GM19468 (cell line): ENCODE results near the gene BCAS3.
"Not testable (repeated sequence)": the region's sequence is repeated elsewhere in the genome, so short reads cannot be mapped to it uniquely, and the experiment has no call there.

ENCODE experiments used
- ATAC-seq: cut with Tn5 transposase; IDR thresholded peaks from one replicate; pipeline ENCODE4 v1.9.1; 2021; ENCODE audit warnings: mild to moderate bottlenecking, moderate library complexity, moderate number of reproducible peaks; ENCODE audit not compliant: unreplicated experiment; ENCODE audit errors: extremely low read depth

BCAS3 gene

GRCh38 chr17:60862482-60862881, 184.8 kb downstream of the BCAS3 start:
- ATAC-seq: no peak

GRCh38 chr17:60863892-60864707, 186.4 kb downstream of the BCAS3 start:
- ATAC-seq: no peak

DNA sequence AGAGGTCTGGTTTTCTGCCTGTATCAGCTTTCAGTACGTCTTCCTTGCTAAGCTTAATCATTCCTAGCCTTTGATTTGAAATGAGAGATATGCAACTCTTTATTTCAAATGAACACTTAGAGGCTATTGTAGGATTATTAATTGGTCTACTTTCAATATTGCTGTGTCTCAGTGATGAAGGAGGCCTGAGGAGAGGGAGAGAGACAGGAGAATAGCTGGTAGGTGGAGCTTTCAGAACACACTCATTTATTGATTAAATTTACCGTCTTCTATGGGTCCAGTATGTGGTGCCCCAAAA, 187.0 kb downstream of the BCAS3 start:
- ATAC-seq: no peak

GRCh38 chr17:60874772-60875171, 197.1 kb downstream of the BCAS3 start:
- ATAC-seq: no peak

DNA sequence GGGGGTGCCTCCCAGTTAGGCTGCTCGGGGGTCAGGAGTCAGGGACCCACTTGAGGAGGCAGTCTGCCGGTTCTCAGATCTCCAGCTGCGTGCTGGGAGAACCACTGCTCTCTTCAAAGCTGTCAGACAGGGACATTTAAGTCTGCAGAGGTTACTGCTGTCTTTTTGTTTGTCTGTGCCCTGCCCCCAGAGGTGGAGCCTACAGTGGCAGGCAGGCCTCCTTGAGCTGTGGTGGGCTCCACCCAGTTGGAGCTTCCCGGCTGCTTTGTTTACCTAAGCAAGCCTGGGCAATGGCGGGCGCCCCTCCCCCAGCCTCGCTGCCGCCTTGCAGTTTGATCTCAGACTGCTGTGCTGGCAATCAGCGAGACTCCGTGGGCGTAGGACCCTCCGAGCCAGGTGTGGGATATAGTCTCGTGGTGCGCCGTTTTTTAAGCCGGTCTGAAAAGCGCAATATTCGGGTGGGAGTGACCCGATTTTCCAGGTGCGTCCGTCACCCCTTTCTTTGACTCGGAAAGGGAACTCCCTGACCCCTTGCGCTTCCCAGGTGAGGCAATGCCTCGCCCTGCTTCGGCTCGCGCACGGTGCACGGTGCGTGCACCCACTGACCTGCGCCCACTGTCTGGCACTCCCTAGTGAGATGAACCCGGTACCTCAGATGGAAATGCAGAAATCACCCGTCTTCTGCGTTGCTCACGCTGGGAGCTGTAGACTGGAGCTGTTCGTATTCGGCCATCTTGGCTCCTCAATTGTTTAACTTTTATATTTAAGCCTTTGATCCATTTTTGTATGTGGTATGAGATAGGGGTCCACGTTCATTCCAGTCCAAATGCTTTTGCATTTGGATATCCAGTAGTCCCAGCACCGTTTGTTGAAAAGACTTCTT, 209.3 kb downstream of the BCAS3 start:
- not testable (repeated sequence) for ATAC-seq

DNA sequence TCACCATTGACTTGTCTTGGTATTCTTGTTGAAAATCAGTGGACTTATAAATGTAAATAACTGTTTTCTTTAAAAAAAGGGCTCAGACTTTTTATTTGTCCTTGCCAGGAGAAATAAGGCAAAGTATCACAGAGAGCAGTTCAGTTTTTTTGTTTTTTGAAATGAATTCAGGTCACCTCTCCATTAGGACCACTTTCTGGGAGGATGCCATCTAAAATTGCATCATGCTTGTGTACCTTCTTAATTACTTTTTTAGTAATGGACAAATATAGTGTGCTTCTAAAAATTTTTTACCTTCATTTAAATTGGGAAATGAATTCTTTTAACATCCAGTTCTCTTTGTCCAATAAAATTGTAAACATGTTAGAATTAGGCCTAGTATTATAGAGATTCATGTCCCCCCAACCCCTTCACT, 210.0 kb downstream of the BCAS3 start:
- ATAC-seq: no peak

- no peak for ATAC-seq
Measured at GRCh38 chr17:60888812-60889709, 211.4 kb downstream of the BCAS3 start.

GRCh38 chr17:60891149-60891548, 213.5 kb downstream of the BCAS3 start:
- ATAC-seq: no peak

DNA sequence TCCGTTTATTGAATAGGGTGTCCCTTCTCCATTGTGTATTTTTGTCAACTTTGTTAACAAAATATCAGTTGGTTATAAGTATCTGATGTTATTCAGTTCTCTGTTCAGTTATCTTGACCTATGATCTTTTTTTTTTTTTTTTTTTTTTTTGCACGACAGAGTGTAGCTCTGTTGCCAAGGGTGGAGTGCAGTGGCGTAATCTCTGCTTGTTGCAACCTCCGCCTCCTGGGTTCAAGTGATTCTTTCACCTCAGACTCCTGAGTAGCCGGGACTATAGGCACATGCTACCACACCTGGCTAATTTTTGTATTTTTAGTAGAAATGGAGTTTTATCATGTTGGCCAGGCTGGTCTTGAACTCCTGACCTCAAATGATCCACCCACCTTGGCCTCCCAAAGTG, 215.8 kb downstream of the BCAS3 start:
- no peak for ATAC-seq

DNA sequence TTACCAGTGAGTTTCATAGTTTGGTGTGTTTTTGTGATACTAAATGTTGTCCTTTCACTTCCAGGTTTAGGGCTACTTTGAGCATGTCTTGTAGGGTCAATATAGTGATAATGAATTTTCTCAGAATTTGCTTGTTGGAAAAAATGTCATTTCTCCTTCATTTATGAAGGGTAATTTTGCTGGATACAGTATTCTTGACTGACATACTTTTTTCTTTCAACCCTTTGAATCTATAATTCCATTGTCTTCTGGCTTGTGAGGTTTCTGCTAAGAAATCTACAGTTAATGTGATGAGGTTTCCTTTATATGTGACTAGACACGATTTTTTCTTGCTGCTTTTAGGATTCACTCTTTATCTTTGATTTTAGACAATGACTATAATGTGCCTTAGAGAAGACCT, 219.3 kb downstream of the BCAS3 start:
- no peak for ATAC-seq

DNA sequence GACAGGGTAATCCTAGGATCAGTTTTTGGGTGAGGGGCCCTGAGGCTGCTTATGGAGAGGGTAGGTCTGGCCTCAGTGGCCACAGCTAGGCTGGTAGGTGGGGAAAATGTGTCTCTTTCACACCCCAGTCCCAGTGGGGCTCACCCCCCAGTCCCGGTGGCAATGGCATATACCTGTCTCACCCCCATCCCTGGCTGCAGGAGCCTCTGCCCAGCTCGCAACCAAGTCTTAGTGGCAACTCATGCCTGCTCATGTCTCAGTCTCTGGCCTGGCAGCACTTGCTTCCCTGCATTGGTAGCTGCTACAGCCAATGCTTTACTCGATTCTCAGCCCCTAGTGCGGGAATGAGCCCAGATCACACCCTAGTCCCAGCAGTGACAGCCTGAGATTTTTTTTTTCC, 221.5 kb downstream of the BCAS3 start:
- ATAC-seq: no peak

DNA sequence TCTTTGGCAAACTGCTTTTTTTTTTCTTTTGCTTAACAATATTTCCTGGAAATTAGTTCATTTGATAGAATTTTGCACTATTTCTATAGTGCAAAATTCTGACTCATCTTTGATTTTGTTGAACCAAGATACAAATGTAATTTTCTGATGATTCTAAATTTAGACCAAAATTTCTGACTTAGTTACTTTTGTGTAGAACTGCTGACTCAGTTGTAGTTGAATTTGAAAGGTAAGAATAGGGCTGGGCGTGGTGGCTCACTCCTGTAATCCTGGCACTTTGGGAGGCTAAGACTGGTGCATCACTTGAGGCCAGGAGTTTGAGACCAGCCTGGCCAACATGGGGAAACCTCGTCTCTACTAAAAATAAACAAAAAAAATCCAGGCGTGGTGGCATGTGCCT, 223.0 kb downstream of the BCAS3 start:
- no peak for ATAC-seq

DNA sequence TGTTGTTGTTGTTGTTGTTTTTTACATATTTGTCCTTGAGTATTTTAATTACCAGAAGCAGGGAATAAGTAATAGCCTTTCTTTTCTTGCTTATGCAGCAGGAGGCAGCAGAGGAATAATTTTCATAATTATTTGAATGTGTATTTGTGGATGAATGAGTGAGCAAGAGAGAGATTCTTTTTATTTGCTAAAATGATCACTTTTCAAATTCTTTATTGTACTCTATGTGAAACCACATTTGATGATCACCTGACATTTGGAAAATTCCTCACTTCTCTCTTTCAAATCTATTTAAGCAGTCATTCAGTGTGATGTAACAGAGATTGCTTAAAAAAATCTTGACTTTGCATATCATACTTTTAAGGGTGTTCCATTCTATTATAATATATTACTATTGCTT, 223.6 kb downstream of the BCAS3 start:
- ATAC-seq: no peak

- ATAC-seq: no peak
Measured at GRCh38 chr17:60901806-60902205, 224.2 kb downstream of the BCAS3 start.

DNA sequence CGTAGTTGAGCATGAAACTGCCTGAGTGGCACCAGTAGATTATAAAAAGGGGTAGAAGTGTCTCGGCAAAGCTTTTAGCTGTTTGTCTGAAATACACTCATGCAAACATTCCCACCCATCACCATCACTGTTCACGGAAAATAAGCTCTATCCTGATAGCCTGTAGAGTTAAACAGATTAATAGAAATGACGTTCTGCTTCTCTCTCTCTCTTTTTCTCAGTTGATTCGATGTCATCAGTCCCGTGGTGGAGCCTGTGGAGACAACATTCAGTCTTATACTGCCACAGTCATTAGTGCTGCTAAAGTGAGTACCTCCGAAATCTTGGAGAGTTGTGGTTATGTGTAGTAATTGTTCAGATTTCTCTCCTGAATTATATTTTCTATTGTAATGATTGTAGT, 224.7 kb downstream of the BCAS3 start:
- no peak for ATAC-seq

- no peak for ATAC-seq
Measured at GRCh38 chr17:60904582-60904981, 226.9 kb downstream of the BCAS3 start.

DNA sequence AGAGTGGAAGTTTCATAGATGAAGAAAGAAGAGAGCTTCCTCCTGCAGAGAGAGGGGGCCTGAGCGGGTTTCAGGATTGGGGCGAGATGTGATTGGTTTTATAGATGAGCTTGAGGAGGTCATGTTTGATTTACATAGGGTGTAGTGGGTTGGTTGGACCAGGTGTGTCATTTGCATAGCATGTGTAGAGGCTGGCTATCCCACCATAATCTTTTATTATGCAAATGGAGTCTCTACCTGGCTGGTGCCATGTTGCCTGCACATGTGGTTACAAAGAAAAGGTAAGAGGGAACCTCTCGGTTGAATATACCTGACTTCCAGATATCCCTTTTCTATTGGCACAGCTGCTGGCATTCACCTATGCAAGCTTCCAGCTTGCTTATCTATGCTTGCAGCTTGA, 228.1 kb downstream of the BCAS3 start:
- ATAC-seq: no peak

DNA sequence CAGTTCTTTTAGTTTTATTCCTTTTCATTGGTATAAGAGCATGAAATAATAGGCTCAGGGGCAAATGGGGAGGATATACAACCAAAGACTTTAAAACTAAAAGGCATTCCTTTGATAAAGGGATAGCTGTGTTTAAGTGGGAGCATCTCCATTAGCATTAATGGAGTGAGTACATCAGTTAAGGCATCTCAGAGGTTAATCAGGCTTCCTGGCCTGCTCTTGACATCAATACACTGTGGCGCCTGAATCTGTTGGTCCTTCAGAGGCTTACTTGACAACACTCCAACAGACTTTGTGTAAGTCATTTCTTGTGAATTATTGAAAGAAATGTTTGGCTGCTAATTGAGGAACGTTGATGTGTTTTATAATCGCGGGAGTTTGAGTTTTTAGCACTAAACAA, 230.7 kb downstream of the BCAS3 start:
- ATAC-seq: no peak

GRCh38 chr17:60909405-60909804, 231.8 kb downstream of the BCAS3 start:
- no peak for ATAC-seq

- ATAC-seq: no peak
Measured at GRCh38 chr17:60910415-60910814, 232.8 kb downstream of the BCAS3 start.

- no peak for ATAC-seq
Measured at GRCh38 chr17:60914078-60914477, 236.4 kb downstream of the BCAS3 start.
